Ectodermal cell (in vitro differentiated cells): Measurements from ENCODE around the gene OR6S1.
"Not testable (repeated sequence)": the region's sequence is repeated elsewhere in the genome, so short reads cannot be mapped to it uniquely, and the experiment has no call there.

Experiments used
- H3K27ac ChIP-seq: 2 replicates; pipeline ENCODE4 v1.7.0; 2013; ENCODE audit warnings: mild to moderate bottlenecking, low read depth, low read length; ENCODE audit not compliant: insufficient read depth, poor library complexity, severe bottlenecking
- H3K27me3 ChIP-seq: 2 replicates; pipeline ENCODE4 v1.7.0; 2013; ENCODE audit warnings: mild to moderate bottlenecking, low read length; ENCODE audit not compliant: insufficient read depth, control insufficient read depth, poor library complexity, severe bottlenecking
- H3K36me3 ChIP-seq: one replicate; pipeline ENCODE4 v1.7.0; 2013; ENCODE audit warnings: low read length; ENCODE audit not compliant: control insufficient read depth, insufficient read depth
- H3K4me1 ChIP-seq: one replicate; pipeline ENCODE4 v1.7.0; 2013; ENCODE audit warnings: low read length; ENCODE audit not compliant: control insufficient read depth, insufficient read depth
- H3K4me3 ChIP-seq: 2 replicates; pipeline ENCODE4 v1.7.0; 2013; ENCODE audit warnings: low read depth, low read length, control low read depth; ENCODE audit not compliant: insufficient read depth
- H3K9me3 ChIP-seq: 2 replicates; pipeline ENCODE4 v1.7.0; 2013; ENCODE audit warnings: mild to moderate bottlenecking, low read length, moderate library complexity; ENCODE audit not compliant: control insufficient read depth
- WGBS, 2 experiments: methylation state at CpG; one replicate each; pipeline ENCODE4 v1.1.7; 2013; ENCODE audit warnings: missing lambda C conversion rate in 2 of 2; 5-methylcytosine and 5-hydroxymethylcytosine counted together

Gene OR6S1

DNA sequence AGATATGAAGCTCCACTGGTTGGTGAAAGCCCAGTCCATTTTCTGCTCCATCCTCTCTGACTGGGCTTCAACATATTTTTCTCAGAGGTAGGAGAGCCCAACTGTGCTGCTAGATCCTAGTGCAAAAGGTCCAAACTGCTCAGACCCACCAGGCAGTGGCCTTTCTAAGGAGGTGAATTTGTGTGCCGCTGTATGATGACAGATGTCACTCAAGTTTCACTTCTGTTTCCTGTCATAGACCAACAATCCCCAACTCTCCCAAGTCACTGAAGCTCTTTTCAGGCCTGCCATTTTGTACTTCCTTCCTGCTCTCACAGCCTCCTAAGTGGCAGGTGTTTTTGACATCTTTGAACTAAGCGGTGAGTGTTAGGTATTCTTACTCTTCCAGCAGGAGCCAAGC, 26.5 kb upstream of the OR6S1 start:
- peaks cover 21% of the 10 kb centered on the region for H3K27me3 ChIP-seq
- H3K36me3 ChIP-seq = no peaks in the 10 kb centered on the region
- no peaks in the 10 kb centered on the region for H3K9me3 ChIP-seq
- H3K4me1 ChIP-seq = no peaks in the 10 kb centered on the region
- H3K27ac ChIP-seq = no peak overlapping the region
- WGBS, 2 experiments = 92 to 93% methylated on average over 2 of the region's 2 CpGs
- H3K4me3 ChIP-seq = no peak overlapping the region

DNA sequence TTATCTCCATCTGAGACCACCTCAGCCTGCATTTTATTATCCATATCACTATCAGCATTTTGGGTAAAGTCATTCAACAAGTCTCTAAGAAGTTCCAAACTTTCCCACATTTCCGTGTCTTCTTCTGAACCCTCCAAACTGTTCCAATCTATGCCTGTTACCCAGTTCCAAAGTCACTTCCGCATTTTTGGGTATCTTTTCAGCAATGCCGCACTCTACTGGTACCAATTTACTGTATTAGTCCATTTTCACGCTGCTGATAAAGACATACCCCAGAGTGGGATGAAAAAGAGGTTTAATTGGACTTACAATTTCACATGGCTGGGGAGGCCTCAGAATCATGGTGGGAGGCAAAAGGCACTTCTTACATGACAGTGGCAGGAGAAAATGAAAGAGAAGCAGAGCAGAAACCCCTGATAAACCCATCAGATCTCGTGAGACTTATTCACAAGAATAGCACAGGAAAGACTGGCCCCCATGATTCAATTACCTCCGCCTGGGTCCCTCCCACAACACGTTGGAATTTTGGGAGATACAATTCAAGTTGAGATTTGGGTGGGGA, 25.0 kb upstream of the OR6S1 start:
- not testable (repeated sequence) for H3K27ac ChIP-seq, H3K4me3 ChIP-seq, H3K9me3 ChIP-seq, H3K4me1 ChIP-seq, H3K36me3 ChIP-seq
- peaks cover 36% of the 10 kb centered on the region for H3K27me3 ChIP-seq
- 91 to 92% methylated on average over 7 of the region's 7 CpGs for WGBS, 2 experiments

DNA sequence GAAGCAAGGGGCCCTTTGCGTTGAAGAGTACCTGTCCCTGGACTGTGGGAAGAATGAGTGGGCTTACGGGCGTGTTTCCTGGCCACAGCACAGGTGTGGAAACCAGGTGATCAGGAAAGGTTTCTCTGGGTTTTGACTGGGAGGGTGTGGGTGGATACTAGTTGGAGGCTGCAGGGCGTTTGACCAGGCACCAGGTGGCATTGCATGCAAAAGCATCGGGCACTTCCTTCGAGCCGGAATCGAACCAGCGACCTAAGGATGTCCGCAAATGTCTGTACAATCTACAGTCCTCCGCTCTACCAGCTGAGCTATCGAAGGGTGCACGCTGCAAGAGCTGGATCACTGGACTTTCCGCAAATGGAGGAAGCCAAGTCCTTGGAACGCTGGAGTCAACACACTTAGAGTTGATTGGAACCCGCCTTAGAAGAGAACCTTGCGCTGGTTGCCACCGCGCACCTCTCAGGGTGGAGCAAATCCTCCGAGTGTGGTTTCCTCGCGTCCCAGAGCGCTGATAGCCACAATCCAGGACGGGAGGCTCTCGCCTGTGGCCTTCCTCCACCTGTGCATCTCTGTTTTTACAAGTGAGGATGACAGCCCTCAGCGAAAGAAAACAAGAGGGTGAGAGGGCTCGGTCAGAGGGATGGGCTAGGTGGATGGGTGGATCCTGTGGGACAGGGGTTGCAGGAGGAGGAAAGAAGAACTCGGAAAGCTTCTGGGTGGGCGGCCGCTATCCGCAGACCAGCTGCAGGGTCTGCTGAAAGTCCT, 21.7 kb upstream of the OR6S1 start:
- no peaks in the 10 kb centered on the region for H3K4me1 ChIP-seq
- peaks cover 56% of the 10 kb centered on the region for H3K27me3 ChIP-seq
- WGBS, 2 experiments = 2% methylated on average over 31 of the region's 31 CpGs
- no peaks in the 10 kb centered on the region for H3K9me3 ChIP-seq
- no peak overlapping the region for H3K27ac ChIP-seq
- no peaks in the 10 kb centered on the region for H3K36me3 ChIP-seq
- H3K4me3 ChIP-seq = peak overlapping the region; percentile 46

DNA sequence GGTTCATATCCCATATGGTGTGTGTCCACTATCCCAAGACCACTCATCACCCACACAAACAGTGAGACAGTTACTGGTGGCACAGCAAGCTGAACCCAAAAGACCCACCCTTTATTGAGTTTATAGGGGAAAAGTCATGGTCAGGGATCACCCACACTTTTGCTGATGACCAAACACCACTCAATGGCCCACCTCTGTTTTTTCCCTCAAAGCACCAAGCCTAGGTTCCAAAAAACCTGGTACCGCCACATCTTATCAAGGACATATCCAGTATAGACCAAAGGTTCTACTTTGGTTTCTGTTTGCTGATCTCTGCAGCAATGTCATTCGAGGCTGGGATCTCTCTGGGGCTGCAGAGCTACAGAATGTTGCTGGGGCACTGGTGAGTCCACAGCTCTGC, 19.7 kb upstream of the OR6S1 start:
- Histone ChIP-seq H3K27ac (no peak overlapping the region), H3K36me3 (no peaks in the 10 kb centered on the region), H3K4me1 (no peaks in the 10 kb centered on the region), H3K27me3 (peaks cover 75% of the 10 kb centered on the region), H3K4me3 (no peak overlapping the region), H3K9me3 (no peaks in the 10 kb centered on the region)
- WGBS, 2 experiments = 81 to 82% methylated on average over 2 of the region's 2 CpGs

DNA sequence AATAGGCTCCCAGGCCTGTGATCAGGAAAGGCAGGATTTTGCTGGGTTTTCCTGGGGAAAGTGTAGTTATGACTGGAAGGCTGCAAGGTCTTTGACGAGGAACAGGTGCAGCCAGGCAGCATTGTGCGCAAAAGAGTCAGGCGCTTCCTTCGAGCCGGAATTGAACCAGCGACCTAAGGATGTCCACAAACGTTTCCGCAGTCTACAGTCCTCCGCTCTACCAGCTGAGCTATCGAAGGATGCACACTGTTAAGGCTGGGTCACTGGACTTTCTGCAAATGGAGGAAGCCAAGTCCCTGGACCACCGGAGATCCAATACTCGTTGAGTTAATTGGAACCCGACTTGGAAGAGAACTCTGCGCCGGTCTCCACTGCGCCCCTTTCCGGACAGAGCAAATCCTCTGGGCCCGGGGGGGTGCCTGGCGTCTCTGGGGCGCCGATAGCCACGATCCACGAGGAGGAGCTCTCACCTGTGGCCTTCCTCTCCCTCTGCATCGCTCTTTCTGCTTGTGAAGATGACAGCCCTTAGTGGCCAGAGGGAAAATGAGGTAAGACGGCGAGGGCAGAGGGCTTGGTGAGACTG, 18.4 kb upstream of the OR6S1 start:
- Histone ChIP-seq H3K36me3 (no peaks in the 10 kb centered on the region), H3K4me1 (no peaks in the 10 kb centered on the region), H3K4me3 (no peak overlapping the region), H3K27me3 (peaks cover 87% of the 10 kb centered on the region), H3K9me3 (no peaks in the 10 kb centered on the region), H3K27ac (no peak overlapping the region)
- 85% methylated on average over 26 of the region's 26 CpGs for WGBS, 2 experiments

DNA sequence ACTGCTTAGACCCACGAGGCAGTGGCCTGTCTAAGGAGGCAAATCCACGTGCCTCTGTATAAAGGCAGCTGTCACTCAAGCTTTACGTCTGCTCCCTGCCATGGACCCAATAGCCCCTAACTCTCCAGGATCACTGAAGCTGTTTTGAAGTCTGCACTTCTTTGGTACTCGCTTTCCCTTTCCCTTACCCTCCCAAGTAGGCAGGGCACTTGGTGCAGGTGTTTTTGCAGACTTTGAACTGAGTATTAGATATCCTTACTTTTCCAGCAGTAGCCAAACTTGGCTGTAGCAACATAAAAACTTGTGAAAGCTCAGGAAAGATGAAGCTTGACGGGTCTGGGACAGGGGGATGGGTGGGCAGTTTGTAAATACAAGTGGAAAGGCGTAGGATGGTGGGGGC, 17.8 kb upstream of the OR6S1 start:
- WGBS, 2 experiments = 77 to 83% methylated on average over 6 of the region's 6 CpGs
- H3K27me3 ChIP-seq = peaks cover 85% of the 10 kb centered on the region
- H3K27ac ChIP-seq = no peak overlapping the region
- no peaks in the 10 kb centered on the region for H3K36me3 ChIP-seq
- no peaks in the 10 kb centered on the region for H3K9me3 ChIP-seq
- no peak overlapping the region for H3K4me3 ChIP-seq
- H3K4me1 ChIP-seq = no peaks in the 10 kb centered on the region

DNA sequence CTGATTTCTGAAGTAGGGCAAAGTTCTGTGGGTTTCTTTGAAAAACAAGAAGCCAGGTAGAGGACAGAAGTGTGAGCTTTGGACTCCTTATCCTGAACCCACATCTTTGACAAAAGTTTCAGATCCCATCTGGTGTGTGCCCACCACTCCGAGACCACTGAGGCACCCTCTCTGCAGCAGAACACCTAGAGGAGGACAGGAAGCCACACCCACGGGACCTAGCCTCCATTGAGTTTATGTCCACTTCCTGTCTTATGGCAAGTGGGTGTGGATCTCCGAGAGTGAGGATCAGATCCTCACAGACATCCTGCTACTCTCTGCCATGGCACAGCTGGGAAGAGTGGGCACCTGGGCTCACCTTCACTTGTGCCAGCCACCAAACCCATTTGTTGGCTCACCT, 16.8 kb upstream of the OR6S1 start:
- no peak overlapping the region for H3K4me3 ChIP-seq
- H3K27me3 ChIP-seq = peaks cover 85% of the 10 kb centered on the region
- WGBS, 2 experiments = 89 to 93% methylated on average over 3 of the region's 3 CpGs
- H3K27ac ChIP-seq = no peak overlapping the region
- H3K9me3 ChIP-seq = no peaks in the 10 kb centered on the region
- no peaks in the 10 kb centered on the region for H3K4me1 ChIP-seq
- H3K36me3 ChIP-seq = no peaks in the 10 kb centered on the region

DNA sequence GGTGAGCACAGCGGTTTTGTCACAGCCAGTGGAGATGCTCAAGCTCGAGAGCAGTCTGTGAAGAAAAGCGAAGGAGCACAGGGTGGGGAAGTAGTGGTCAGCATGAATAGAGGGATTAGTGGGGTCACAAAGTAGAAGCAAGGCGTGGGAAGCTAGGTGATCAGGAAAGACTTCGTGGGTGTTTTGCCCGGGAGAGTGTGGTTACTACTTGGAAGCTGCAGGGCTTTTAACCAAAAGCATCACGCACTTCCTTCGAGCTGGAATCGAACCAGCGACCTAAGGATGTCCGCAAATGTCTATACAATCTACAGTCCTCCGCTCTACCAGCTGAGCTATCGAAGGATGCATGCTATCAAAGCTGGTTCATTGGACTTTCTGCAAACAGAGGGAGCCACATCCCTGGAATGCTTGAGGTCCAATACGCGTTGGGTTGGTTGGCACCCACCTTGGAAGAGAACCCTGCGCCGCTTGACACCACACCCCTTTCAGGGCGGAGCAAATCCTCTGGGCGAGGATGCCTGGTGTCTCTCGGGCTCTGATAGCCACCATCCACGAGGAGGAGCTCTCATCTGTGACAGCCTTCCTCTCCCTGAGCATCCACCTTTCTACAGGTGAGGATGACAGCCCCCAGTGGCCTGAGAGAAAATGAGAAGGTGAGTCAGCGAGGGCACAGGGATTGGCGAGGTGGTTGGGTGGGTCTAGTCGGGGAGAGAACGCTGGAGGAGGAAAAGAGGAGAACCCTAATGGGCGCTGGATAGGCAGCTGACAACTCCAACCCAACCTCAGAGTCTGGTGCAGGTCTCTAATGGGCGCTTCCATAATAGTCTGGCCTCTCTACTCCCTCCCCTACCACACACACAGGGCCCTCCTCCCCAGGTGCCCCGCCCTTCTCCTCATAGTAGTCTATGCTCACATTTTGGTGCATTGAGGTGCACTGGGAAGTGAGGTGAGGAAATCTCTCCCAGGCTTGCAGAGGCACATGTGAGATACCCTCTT, 16.0 kb upstream of the OR6S1 start:
- Histone ChIP-seq H3K27ac (no peak overlapping the region), H3K36me3 (no peaks in the 10 kb centered on the region), H3K4me1 (no peaks in the 10 kb centered on the region), H3K4me3 (no peak overlapping the region), H3K27me3 (peaks cover 85% of the 10 kb centered on the region), H3K9me3 (no peaks in the 10 kb centered on the region)
- 22 to 23% methylated on average over 28 of the region's 28 CpGs for WGBS, 2 experiments

DNA sequence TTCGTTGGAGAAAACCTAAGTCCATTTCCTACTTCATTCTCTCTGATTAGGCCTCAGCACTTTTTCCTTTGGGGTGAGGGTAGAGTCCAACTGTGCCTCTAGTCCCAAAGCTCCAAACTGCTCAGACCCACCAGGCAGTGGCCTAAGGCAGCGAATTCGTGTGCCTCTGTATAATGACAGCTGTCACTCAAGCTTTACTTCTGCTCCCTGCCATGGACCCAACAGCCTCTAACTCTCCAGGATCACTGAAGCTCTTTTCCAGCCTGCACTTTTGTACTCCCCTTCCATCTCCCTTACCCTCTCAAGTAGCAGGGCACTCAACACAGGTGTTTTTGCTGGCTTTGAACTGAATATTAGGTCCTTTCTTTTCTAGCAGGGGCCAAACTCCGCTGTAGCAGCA, 14.8 kb upstream of the OR6S1 start:
- WGBS, 2 experiments = 88 to 89% methylated on average over 4 of the region's 4 CpGs
- Histone ChIP-seq H3K9me3 (no peaks in the 10 kb centered on the region), H3K27ac (no peak overlapping the region), H3K4me3 (no peak overlapping the region), H3K36me3 (no peaks in the 10 kb centered on the region), H3K27me3 (peaks cover 82% of the 10 kb centered on the region), H3K4me1 (no peaks in the 10 kb centered on the region)

DNA sequence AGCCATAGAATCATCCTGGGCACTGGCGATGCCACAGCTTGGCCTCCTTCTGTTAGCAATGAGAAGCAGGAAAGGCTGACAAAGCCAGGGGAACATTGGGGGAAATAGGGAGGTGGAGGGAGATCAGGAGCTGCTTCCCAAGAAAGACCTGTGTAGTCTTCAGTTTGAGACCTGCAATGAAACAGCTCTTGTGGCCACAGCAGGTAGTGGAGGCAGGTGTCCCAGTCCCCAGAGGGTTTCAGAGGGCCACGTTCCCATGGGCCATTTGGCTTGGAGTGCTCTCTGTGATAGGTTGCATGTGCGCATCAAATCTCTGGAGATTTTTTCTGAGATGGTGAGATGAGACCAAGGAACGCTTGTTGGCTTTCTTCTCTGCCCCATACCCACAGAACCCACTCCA, 14.4 kb upstream of the OR6S1 start:
- 88 to 89% methylated on average over 4 of the region's 4 CpGs for WGBS, 2 experiments
- H3K36me3 ChIP-seq = no peaks in the 10 kb centered on the region
- H3K27ac ChIP-seq = no peak overlapping the region
- H3K9me3 ChIP-seq = no peaks in the 10 kb centered on the region
- no peak overlapping the region for H3K4me3 ChIP-seq
- no peaks in the 10 kb centered on the region for H3K4me1 ChIP-seq
- H3K27me3 ChIP-seq = peaks cover 81% of the 10 kb centered on the region
